Suprapubic skin (tissue), 4 donors: ENCODE results near the gene PATZ1. TPM values are rescaled to one million over a fixed set of nuclear protein-coding genes. Genes with fewer than 3 reads are reported as not detected.
A peak's percentile ranks its signal among the peaks of the same experiment; 100 is the strongest.

Experiments used
- DNase-seq, 2 donors: peaks; one replicate each; pipeline ENCODE4 v3.0.0-alpha.2; 2019; ENCODE audit warnings: low spot score in 2 of 2
- H3K27ac ChIP-seq: fragments of 200-600 bp; sonication (generic); one replicate; pipeline ENCODE4 v1.5.1; 2019
- H3K27me3 ChIP-seq: fragments of 200-600 bp; sonication (generic); one replicate; pipeline ENCODE4 v1.5.1; 2019
- H3K36me3 ChIP-seq: fragments of 200-600 bp; sonication (generic); one replicate; pipeline ENCODE4 v1.5.1; 2019
- H3K4me1 ChIP-seq: fragments of 200-600 bp; sonication (generic); one replicate; pipeline ENCODE4 v1.5.1; 2019
- H3K4me3 ChIP-seq: fragments of 200-600 bp; sonication (generic); one replicate; pipeline ENCODE4 v1.5.1; 2019; ENCODE audit warnings: mild to moderate bottlenecking
- H3K9me3 ChIP-seq: fragments of 200-600 bp; sonication (generic); one replicate; pipeline ENCODE4 v1.5.1; 2019
- EP300 ChIP-seq: sonication (generic); formaldehyde crosslinking; IDR thresholded peaks from one replicate; pipeline ENCODE4 v1.6.1; 2017; ENCODE audit warnings: antibody characterized with exemption
- POLR2A ChIP-seq, 2 donors: fragments of 450-650 bp; IDR thresholded peaks; one replicate each; pipeline ENCODE4 v1.6.1; 2017; ENCODE audit warnings: antibody characterized with exemption in 2 of 2, mild to moderate bottlenecking in 2 of 2, moderate library complexity in 2 of 2
- POLR2AphosphoS5 ChIP-seq, 3 donors: sonication (generic); formaldehyde crosslinking; IDR thresholded peaks; one replicate each; pipeline ENCODE4 v1.6.1; 2017; ENCODE audit warnings: antibody characterized with exemption in 3 of 3
- WGBS: methylation state at CpG from one replicate; pipeline ENCODE4 v1.1.5; 2018; 5-methylcytosine and 5-hydroxymethylcytosine counted together
- total RNA-seq, 4 donors: library from RNA; depleted of rRNA; stranded (reverse); fragments of >200 nt; gene quantifications; one replicate each; pipeline ENCODE4 v1.1.0, GENCODE V29; 2016
- TF ChIP-seq, protein P1 (sequence below), 2 donors: fragments of 200-600 bp in 1 of 2; fragments of 450-650 bp in 1 of 2; sonication (generic) in 1 of 2; IDR thresholded peaks; one replicate each; pipeline ENCODE4 v1.5.1; 2016 to 2019; ENCODE audit warnings: antibody characterized with exemption in 2 of 2, mild to moderate bottlenecking in 1 of 2, moderate library complexity in 1 of 2

Gene PATZ1
- total RNA-seq, 4 donors from 2014 or later, result 11.8 to 23.3 (median 14.6) TPM

DNA sequence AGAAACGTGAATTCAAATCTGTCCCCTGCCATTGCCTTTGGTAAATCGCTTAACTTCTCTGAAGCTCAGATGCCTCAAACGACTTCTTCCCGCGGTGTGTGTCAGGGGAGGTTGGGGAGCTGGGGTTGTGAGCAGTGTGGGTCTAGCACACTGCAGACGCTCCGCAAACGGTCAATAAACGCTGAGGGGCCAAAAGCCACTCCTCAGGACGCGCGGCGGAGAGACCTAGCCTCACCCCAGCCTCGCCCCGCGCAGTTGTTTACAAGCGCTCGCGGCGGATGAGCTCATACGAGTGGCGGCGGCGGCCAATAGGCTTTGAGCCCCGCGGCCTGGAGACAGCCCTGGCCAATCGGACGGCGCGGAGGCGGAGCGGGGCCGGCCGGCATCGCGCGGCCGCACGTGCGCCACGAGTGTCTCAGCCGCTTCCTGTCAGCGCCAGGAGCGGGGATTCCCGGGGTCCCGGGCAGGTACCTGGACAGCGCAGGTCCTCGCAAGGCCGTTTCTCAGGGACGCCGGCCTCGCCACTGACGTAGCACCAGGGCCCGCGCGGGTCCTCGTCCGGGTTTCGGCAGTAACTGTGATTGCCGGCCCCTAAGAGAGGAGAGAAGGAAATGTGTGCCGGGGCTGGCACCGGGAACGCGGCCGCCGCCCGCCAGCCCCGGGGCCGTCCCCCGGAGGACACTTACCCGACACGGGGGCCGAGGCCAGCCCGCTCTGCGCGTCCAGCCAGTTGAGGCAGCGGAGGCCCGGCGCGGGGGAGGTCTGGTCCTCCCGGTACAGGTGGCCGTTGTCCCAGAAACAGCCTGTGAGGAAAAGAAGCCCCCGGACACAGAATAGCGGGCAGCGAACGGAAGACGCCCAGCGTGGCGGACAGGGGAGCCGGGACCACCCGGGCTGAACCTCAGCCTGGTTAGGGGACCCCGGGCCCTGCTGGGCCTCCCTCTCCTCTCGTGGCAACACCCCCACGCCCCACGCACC, 55.4 kb downstream of the PATZ1 start:
- H3K4me3 ChIP-seq, result peak overlapping the region; percentile 62
- TF ChIP-seq EP300 (no peak), POLR2A (IDR thresholded peaks at IDR 0.05) (peak; percentile 34 to 92), POLR2AphosphoS5 (IDR thresholded peaks at IDR 0.05) (peak; percentile 10 to 92 (median 80))
- TF ChIP-seq, protein P1, sequence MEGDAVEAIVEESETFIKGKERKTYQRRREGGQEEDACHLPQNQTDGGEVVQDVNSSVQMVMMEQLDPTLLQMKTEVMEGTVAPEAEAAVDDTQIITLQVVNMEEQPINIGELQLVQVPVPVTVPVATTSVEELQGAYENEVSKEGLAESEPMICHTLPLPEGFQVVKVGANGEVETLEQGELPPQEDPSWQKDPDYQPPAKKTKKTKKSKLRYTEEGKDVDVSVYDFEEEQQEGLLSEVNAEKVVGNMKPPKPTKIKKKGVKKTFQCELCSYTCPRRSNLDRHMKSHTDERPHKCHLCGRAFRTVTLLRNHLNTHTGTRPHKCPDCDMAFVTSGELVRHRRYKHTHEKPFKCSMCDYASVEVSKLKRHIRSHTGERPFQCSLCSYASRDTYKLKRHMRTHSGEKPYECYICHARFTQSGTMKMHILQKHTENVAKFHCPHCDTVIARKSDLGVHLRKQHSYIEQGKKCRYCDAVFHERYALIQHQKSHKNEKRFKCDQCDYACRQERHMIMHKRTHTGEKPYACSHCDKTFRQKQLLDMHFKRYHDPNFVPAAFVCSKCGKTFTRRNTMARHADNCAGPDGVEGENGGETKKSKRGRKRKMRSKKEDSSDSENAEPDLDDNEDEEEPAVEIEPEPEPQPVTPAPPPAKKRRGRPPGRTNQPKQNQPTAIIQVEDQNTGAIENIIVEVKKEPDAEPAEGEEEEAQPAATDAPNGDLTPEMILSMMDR (IDR thresholded peaks at IDR 0.05), result no peak
- H3K9me3 ChIP-seq, result no peaks in the 10 kb centered on the region
- peak; percentile 97 to 99 for DNase-seq
- H3K36me3 ChIP-seq, result peaks cover 35% of the 10 kb centered on the region
- 0% methylated on average over 33 of the region's 95 CpGs for WGBS
- H3K27ac ChIP-seq, result peak overlapping the region; percentile 95
- H3K4me1 ChIP-seq, result peaks cover 52% of the 10 kb centered on the region
- no peaks in the 10 kb centered on the region for H3K27me3 ChIP-seq

DNA sequence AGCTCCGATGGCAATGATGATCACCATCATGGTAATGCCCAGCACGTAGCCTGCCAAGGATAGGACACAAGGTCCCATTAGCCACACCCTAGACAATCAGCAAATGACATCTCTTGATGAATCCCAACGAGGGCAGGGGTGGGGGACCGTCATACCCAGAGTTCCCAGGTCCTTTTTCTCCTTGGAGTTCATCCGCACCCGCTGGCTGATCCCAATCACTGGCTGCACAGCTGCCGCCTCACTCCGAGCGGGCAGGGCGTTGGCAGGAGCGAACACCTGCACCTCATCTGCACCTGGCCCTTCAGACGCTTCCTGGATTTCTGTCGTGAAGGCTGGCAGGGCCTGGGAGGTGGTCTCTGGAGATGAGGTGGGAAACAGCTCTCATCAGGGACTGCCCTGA, 56.8 kb downstream of the PATZ1 start:
- WGBS, result 65% methylated on average over 13 of the region's 13 CpGs
- peak overlapping the region; percentile 62 for H3K4me3 ChIP-seq
- peaks cover 50% of the 10 kb centered on the region for H3K36me3 ChIP-seq
- H3K9me3 ChIP-seq, result no peaks in the 10 kb centered on the region
- TF ChIP-seq POLR2A (IDR thresholded peaks at IDR 0.05) (no peak), POLR2AphosphoS5 (IDR thresholded peaks at IDR 0.05) (no peak), EP300 (no peak)
- TF ChIP-seq, protein P1 (IDR thresholded peaks at IDR 0.05), result no peak
- no peak for DNase-seq
- peaks cover 55% of the 10 kb centered on the region for H3K4me1 ChIP-seq
- no peaks in the 10 kb centered on the region for H3K27me3 ChIP-seq
- H3K27ac ChIP-seq, result peak overlapping the region; percentile 95

DNA sequence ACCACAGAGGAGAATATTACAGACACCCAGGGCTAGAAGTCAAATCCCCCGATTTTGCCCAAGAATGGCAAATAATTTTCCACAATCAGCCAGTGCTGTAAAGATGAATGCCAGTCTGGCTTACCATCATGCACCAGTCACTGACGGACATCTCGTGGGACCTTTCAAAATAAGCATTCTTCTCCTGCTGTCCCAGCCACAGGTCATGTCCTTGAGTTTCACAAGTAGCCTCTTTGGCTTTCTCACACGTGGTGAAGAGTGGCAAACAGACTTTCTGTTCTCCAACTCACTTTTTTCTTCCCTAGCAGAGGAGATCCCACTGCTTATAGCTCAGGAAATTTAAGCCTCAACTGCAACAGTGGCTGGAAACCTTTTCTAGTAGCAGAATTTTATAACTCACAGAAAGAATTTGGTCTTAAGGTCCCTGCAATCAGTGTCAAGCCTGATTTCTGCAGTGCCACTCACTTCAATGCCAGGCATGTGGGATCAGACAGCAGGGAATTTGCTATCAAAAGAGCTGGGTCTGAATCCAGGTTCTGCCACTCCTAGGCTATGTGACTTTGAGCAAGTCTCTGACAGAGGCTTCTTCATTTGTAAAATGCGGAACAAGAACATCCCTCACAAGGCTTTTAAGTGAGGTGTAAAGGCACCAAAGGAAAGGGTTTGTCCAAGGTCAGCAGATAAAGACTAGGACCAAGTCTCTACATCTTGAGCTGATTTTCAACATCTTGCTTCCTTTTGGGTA, 57.5 kb downstream of the PATZ1 start:
- Histone ChIP-seq H3K36me3 (peaks cover 56% of the 10 kb centered on the region), H3K4me3 (peak overlapping the region; percentile 62), H3K9me3 (no peaks in the 10 kb centered on the region), H3K27me3 (no peaks in the 10 kb centered on the region), H3K27ac (peak overlapping the region; percentile 95), H3K4me1 (peaks cover 54% of the 10 kb centered on the region)
- TF ChIP-seq POLR2AphosphoS5 (IDR thresholded peaks at IDR 0.05) (no peak), POLR2A (IDR thresholded peaks at IDR 0.05) (no peak), EP300 (no peak)
- TF ChIP-seq, protein P1 (IDR thresholded peaks at IDR 0.05), result no peak
- 60% methylated on average over 5 of the region's 5 CpGs for WGBS
- no peak for DNase-seq

DNA sequence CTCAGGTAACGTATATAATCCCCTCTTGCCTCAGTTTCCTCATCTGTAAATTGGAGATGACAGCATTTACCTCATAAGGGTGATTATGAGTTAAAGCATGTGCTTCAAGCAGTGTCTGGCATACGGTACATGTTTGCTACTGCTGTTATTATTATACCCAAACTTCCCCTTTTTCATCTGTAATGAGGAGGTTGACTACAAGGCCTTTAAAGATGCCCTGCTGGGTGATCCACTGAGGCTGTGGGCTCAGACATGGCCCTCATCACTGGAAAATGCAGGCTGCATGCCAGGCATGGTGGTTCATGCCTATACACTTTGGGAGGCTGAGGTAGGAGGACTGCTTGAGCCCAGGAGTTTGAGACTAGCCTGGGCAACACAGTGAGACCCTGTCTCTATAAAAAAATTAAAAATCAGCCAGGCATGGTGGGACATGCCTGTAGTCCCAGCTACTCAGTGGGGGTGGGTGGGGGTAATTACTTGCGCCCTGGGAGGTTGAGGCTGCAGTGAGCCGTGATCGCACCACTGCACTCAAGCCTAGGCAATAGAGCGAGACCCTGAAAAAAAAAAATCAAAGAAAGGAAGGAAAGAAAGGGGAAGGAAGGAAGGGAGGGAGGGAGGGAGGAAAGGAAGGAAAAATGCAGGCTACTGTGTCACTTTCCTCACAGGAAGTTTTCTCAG, 58.2 kb downstream of the PATZ1 start:
- H3K36me3 ChIP-seq, result peaks cover 61% of the 10 kb centered on the region
- no peaks in the 10 kb centered on the region for H3K27me3 ChIP-seq
- no peak overlapping the region for H3K4me3 ChIP-seq
- TF ChIP-seq EP300, result no peak
- TF ChIP-seq, protein P1 (IDR thresholded peaks at IDR 0.05), result no peak
- TF ChIP-seq POLR2AphosphoS5 (IDR thresholded peaks at IDR 0.05), result no peak
- TF ChIP-seq POLR2A (IDR thresholded peaks at IDR 0.05), result no peak
- H3K9me3 ChIP-seq, result no peaks in the 10 kb centered on the region
- peak overlapping the region; percentile 95 for H3K27ac ChIP-seq
- DNase-seq, result no peak
- 89% methylated on average over 6 of the region's 6 CpGs for WGBS
- H3K4me1 ChIP-seq, result peaks cover 48% of the 10 kb centered on the region
